Keratinocyte (primary cell): ENCODE data around the gene IQSEC3. TPM values are rescaled to one million over a fixed set of nuclear protein-coding genes. Genes with fewer than 3 reads are reported as not detected.

Experiments
- DNase-seq: peaks from one replicate; pipeline ENCODE4 v3.0.0-alpha.2; 2011; ENCODE audit warnings: low read depth, missing footprints, low spot score
- FAIRE-seq: peaks from 2 replicates; lab custom pipeline; 2011; peaks lifted over from hg19 to GRCh38; lab: Jason Lieb, UNC
- H2AFZ ChIP-seq: 2 replicates; pipeline ENCODE4 v1.6.0; 2012; ENCODE audit warnings: low read length, control low read depth, inconsistent platforms; ENCODE audit not compliant: control insufficient read depth
- H3K27ac ChIP-seq: 2 replicates; pipeline ENCODE4 v1.5.1; 2011; ENCODE audit warnings: low read length; ENCODE audit not compliant: control insufficient read depth, insufficient read depth
- H3K27me3 ChIP-seq: 3 replicates; pipeline ENCODE4 v1.6.0; 2011; ENCODE audit warnings: low read length; ENCODE audit not compliant: control insufficient read depth, insufficient read depth; ENCODE audit errors: extremely low read depth
- H3K36me3 ChIP-seq, 2 experiments: 2 replicates in 1 of 2; 3 replicates in 1 of 2; pipeline ENCODE4 v1.5.1; 2011; ENCODE audit warnings: low read length in 2 of 2, mild to moderate bottlenecking in 1 of 2; ENCODE audit not compliant: control insufficient read depth in 2 of 2, insufficient read depth in 2 of 2; ENCODE audit errors: extremely low read depth in 1 of 2
- H3K4me1 ChIP-seq: 3 replicates; pipeline ENCODE4 v1.5.1; 2011; ENCODE audit warnings: low read length; ENCODE audit not compliant: control insufficient read depth, insufficient read depth; ENCODE audit errors: extremely low read depth
- H3K4me2 ChIP-seq: 3 replicates; pipeline ENCODE4 v1.6.0; 2011; ENCODE audit warnings: low read depth, low read length; ENCODE audit not compliant: control insufficient read depth, insufficient read depth; ENCODE audit errors: extremely low read depth
- H3K4me3 ChIP-seq, 3 experiments: fragments of 200-600 bp in 1 of 3; sonication (generic) in 1 of 3; 2 replicates in 2 of 3; 3 replicates in 1 of 3; pipeline ENCODE4 v1.5.1; 2011 to 2016; ENCODE audit warnings: low read length in 3 of 3, mild to moderate bottlenecking in 3 of 3, control low read depth in 2 of 3, inconsistent platforms in 1 of 3, low read depth in 1 of 3, mixed read lengths in 1 of 3, mixed run types in 1 of 3, moderate library complexity in 1 of 3; ENCODE audit not compliant: control insufficient read depth in 2 of 3, insufficient read depth in 2 of 3; ENCODE audit errors: extremely low read depth in 1 of 3
- H3K79me2 ChIP-seq: 2 replicates; pipeline ENCODE4 v1.6.0; 2012; ENCODE audit warnings: low read length; ENCODE audit not compliant: control insufficient read depth, insufficient read depth
- H3K9ac ChIP-seq: 3 replicates; pipeline ENCODE4 v1.6.0; 2011; ENCODE audit warnings: low read length; ENCODE audit not compliant: control insufficient read depth, insufficient read depth; ENCODE audit errors: extremely low read depth
- H3K9me1 ChIP-seq: 3 replicates; pipeline ENCODE4 v1.6.0; 2011; ENCODE audit warnings: low read length; ENCODE audit not compliant: control insufficient read depth, insufficient read depth; ENCODE audit errors: extremely low read depth
- H3K9me3 ChIP-seq: 2 replicates; pipeline ENCODE4 v1.5.1; 2012; ENCODE audit warnings: low read depth, low read length; ENCODE audit not compliant: control insufficient read depth
- H4K20me1 ChIP-seq: 3 replicates; pipeline ENCODE4 v1.6.0; 2011; ENCODE audit warnings: low read length; ENCODE audit not compliant: control insufficient read depth, insufficient read depth; ENCODE audit errors: extremely low read depth
- CTCF ChIP-seq, 3 experiments: IDR thresholded peaks in 1 of 3; conservative IDR thresholded peaks in 1 of 3; optimal IDR thresholded peaks in 1 of 3; 2 replicates in 2 of 3; 3 replicates in 1 of 3; pipeline versions ENCODE3 to v1.5.1; 2011; ENCODE audit warnings: low read length in 3 of 3, mild to moderate bottlenecking in 3 of 3, moderate library complexity in 2 of 3, control low read depth in 1 of 3, inconsistent platforms in 1 of 3; ENCODE audit not compliant: insufficient read depth in 2 of 3; ENCODE audit errors: extremely low read depth in 1 of 3
- EZH2 ChIP-seq: IDR thresholded peaks from one replicate; pipeline ENCODE4 v1.6.1; 2012; ENCODE audit warnings: inconsistent platforms, mild to moderate bottlenecking, low read length, moderate library complexity
- dilution Hi-C: fragments of 300-500 bp; cut with MboI; formaldehyde crosslinking; loops from one replicate; pipeline ENCODE4 v1.7.0; 2020; ENCODE audit warnings: low sequenced_read_pairs; ENCODE audit not compliant: extremely low pct_ligation_motif_present
- polyA plus RNA-seq, 5 experiments: library from polyadenylated mRNA; depleted of rRNA in 3 of 5; stranded (reverse) in 3 of 5; stranded (forward) in 1 of 5; unstranded in 1 of 5; fragments of >200 nt; gene quantifications; 1 replicate in 1 of 5; 2 replicates in 3 of 5; 3 replicates in 1 of 5; pipeline versions ENCODE4 v1.2.1 to v1.2.3, GENCODE V29; 2011 to 2012; ENCODE audit warnings: missing spikeins in 2 of 5, low read depth in 1 of 5, low replicate concordance in 1 of 5

IQSEC3 gene
- polyA plus RNA-seq, 1 donor (not counting 4 experiments of a cell fraction or from before 2014, with no cell fraction given): not detected

DNA sequence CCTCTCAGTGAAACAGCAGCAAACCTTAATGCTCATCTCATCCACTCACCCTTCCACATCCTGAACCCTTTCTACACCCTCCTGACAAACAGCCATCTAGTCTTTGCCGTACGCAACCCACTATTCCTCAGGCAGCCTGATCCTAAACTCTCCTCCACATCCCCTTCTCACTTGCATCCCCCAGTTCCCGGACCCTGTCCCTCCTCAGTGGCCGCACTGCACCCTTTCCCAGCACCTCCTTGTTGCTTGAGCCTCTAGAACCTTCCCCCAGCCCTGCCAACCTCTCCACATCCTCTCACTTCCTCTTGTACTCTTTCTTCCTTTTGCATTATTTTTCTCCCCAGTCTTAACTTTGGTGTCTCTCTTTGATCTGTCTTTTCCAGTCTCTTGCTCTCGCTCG, 42.9 kb downstream of the IQSEC3 start:
- Histone ChIP-seq H3K9me3 (no peaks in the 10 kb centered on the region), H3K4me1 (no peaks in the 10 kb centered on the region), H3K9ac (no peak overlapping the region), H3K9me1 (no peaks in the 10 kb centered on the region), H3K36me3 (no peaks in the 10 kb centered on the region), H3K4me3 (no peak overlapping the region), H3K27me3 (peaks cover 12% of the 10 kb centered on the region), H3K27ac (no peak overlapping the region), H4K20me1 (no peaks in the 10 kb centered on the region), H3K79me2 (no peaks in the 10 kb centered on the region), H3K4me2 (no peak overlapping the region), H2AFZ (no peak overlapping the region)
- TF ChIP-seq CTCF (optimal IDR thresholded peaks at IDR 0.05 in 1 of 3, IDR thresholded peaks at IDR 0.05 in 1 of 3, conservative IDR thresholded peaks at IDR 0.05 in 1 of 3; ENCODE audit: extremely low read depth in 1 of 3, insufficient read depth in 2 of 3, low read length in 3 of 3): no peak
- TF ChIP-seq EZH2: no peak
- DNase-seq (no peak), FAIRE-seq (no peak)
- dilution Hi-C loops: no loop called here

- dilution Hi-C loops: no loop called here
- H4K20me1 ChIP-seq: no peaks in the 10 kb centered on the region
- H3K27ac ChIP-seq: no peak overlapping the region
- no peak for TF ChIP-seq CTCF (optimal IDR thresholded peaks at IDR 0.05 in 1 of 3, IDR thresholded peaks at IDR 0.05 in 1 of 3, conservative IDR thresholded peaks at IDR 0.05 in 1 of 3; ENCODE audit: extremely low read depth in 1 of 3, insufficient read depth in 2 of 3, low read length in 3 of 3)
- no peak overlapping the region for H3K4me3 ChIP-seq
- peaks cover 10% of the 10 kb centered on the region for H3K27me3 ChIP-seq
- DNase-seq (no peak), FAIRE-seq (no peak)
- H3K4me1 ChIP-seq: no peaks in the 10 kb centered on the region
- no peak overlapping the region for H2AFZ ChIP-seq
- H3K4me2 ChIP-seq: no peak overlapping the region
- no peak overlapping the region for H3K9ac ChIP-seq
- no peaks in the 10 kb centered on the region for H3K9me3 ChIP-seq
- no peaks in the 10 kb centered on the region for H3K79me2 ChIP-seq
- H3K36me3 ChIP-seq: no peaks in the 10 kb centered on the region
- no peaks in the 10 kb centered on the region for H3K9me1 ChIP-seq
Observed at GRCh38 chr12:109872-110271, 43.3 kb downstream of the IQSEC3 start.
